Measurements from ENCODE around the gene PDP2.

GRCh38 chr16:66911801-66912200 is 31.5 kb downstream of the PDP2 start:
- TF ChIP-seq POLR2A (IDR thresholded peaks at IDR 0.05) (no peak), POLR2AphosphoS5 (IDR thresholded peaks at IDR 0.05) (no peak)
- TF ChIP-seq, protein P1, sequence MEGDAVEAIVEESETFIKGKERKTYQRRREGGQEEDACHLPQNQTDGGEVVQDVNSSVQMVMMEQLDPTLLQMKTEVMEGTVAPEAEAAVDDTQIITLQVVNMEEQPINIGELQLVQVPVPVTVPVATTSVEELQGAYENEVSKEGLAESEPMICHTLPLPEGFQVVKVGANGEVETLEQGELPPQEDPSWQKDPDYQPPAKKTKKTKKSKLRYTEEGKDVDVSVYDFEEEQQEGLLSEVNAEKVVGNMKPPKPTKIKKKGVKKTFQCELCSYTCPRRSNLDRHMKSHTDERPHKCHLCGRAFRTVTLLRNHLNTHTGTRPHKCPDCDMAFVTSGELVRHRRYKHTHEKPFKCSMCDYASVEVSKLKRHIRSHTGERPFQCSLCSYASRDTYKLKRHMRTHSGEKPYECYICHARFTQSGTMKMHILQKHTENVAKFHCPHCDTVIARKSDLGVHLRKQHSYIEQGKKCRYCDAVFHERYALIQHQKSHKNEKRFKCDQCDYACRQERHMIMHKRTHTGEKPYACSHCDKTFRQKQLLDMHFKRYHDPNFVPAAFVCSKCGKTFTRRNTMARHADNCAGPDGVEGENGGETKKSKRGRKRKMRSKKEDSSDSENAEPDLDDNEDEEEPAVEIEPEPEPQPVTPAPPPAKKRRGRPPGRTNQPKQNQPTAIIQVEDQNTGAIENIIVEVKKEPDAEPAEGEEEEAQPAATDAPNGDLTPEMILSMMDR (IDR thresholded peaks at IDR 0.05), result no peak
